ENCODE measurements around the gene DOCK8.
A peak's percentile ranks its signal among the peaks of the same experiment; 100 is the strongest.
"Not testable (repeated sequence)": the region's sequence is repeated elsewhere in the genome, so short reads cannot be mapped to it uniquely, and the experiment has no call there.

Gene DOCK8

DNA sequence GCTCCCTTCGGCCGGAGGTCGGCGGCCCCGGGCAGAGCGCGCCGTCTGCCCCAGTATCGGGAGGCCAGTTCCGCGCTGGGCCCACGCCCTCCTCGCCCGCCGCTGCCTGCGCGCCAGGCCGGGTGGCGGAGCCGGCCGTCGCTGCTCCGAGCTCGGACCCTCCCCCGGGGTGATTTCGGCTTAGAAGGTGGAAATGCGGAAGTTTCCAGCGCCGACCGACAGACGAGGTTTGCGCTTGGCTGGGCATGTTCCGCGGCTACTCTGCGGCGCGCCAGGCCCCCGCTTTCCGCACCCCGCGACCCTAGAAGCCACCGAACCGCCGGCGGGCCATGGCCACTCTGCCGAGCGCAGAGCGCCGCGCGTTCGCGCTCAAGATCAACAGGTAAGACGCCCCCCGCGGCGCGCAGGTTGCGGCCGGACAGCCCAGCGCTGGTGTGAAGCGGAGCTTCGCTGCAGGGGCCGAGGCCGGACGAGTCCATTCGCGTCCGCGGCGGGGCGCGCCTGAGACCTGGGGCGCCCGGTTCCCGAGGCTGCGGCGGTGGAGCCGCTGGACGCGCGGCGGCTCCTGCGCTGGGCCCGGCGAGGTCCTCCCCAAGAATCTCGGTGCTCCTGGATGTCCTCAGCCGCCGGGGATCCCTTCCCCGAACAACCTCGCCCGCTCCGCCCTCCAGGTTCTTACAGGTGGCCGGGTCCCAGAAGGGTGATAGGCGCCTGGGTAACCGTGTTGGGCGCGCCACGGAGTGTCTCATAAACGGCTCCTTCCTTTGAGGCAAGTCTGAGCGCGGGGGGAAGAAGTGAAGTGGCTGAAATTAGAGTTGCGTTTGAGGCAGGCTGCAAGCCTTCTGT is at the start of gene DOCK8:
Gene DOCK8, plus strand, starts transcription at position 218 of the 846 bp plus-strand sequence. Its CDS starts 112 bp downstream, at position 330.
- DNase-seq (ENCODE audit: low read depth in 2 of 2) = peak; percentile 23 to 44

DNA sequence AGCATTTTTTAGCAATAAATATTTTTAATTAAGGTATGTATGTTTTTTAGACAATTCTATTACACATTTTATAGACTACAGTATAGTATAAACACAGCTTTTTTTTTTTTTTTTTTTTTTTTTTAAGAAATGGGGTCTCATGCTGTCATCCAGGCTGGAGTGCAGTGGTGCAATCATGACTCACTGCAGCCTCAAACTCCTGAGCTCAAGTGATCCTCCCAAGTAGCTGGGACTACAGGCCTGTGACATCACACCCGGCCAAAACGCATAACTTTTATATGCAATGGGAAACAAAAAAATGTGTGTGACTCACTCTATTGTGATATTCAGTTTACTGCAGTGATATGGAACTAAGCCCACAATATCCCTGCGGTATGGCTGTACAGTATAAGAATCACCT is 44.9 kb upstream of the DOCK8 start:
- not testable (repeated sequence) for DNase-seq (ENCODE audit: low read depth in 2 of 2)

DNA sequence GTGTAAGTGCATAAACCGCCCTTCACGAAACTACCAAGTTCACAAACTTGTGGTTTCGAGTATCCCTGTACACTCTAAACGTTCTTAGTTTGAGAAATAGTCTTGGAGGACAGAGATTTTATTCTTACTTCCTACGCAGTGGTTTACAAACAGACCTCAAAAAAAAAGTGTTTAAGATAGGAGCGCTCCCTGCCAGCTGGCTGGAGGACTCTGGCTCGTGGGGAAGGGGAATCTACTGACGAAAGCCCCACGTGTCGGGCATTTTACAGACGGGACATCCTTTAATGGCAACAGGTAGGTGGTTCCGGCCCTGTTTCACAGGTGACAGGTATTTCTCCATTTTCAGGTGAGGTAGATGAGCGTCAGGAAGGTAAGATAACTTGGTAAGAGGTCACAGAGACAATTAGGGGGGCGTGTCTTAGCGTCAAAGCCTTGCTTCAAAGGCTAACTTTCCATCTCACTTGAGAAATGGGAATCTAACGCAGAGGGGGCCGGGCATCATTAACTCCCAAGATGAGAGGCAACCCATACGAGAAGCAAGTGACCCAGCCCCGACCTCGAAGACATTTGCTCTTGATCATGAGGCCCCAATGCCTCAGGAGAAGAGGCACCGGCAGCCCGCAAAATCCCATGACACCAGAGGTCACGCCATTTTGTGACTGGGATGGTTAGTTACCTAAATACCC is 36.4 kb upstream of the DOCK8 start:
- not testable (repeated sequence) for DNase-seq (ENCODE audit: low read depth in 2 of 2)

DNA sequence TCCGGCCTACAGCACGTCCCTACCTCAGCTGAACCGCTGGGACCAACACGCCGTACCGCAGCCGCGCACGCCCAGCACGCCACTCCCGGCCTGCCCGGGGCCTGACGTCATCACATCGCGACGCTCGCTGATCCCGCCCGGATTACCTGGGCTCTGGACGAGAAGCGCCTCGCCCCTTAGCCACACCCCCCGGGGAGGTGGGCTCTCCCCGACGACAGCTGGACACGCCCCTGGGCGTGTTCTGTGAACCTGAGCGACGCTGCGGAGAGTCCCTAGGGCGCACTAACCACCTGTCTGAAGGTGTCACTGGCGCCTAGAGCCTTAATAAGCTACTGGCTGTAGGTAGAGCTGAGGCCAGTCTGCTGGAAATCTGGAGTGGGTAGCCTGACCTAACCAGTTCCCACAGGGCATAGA is 35.7 kb upstream of the DOCK8 start, which contains the start of gene ZNG1A:
Gene ZNG1A, minus strand, starts transcription at position 87 of the 414 bp plus-strand sequence. CDS start 87 bp downstream, outside the sequence.
- DNase-seq (ENCODE audit: low read depth in 2 of 2) = peak; percentile 67

DNA sequence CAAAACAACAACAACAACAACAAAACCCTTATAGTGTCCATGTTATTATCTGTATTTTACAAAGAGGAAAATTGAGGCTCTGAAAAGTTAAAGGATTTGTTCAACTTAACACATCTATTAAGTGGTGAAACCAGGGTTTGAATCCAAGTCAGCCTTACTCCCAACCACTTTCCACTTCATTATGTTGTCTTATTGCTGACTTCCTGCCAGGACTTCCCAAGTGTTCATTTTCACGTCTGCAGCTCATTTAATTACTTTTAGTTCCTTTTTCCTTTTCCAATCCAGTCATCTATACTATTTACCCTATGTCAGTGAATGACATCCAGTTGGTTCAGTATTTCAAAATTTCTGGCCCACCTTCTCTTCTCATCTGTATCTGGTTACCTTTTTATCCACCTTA is 15.1 kb upstream of the DOCK8 start:
- not testable (repeated sequence) for DNase-seq (ENCODE audit: low read depth in 2 of 2)

DNA sequence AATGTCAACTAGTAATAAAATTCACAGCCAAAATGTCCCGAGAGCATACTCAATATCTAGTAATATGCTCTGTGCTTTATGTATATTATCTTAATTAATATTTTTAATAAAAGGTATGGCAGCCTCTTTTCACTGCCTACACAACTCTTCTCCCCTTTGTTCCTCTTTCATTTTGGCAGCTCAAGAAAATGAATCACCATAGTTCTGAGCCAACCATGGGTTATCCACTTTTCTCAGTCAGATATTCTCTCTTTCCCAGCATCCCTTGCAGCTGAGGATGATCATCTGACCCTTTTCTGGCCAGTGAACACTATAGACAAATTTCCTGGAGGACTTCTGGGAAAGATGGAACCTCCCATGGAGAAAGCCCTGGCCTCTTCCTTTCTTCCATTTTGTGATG is 8.2 kb upstream of the DOCK8 start:
- DNase-seq (ENCODE audit: low read depth in 2 of 2) = no peak

DNA sequence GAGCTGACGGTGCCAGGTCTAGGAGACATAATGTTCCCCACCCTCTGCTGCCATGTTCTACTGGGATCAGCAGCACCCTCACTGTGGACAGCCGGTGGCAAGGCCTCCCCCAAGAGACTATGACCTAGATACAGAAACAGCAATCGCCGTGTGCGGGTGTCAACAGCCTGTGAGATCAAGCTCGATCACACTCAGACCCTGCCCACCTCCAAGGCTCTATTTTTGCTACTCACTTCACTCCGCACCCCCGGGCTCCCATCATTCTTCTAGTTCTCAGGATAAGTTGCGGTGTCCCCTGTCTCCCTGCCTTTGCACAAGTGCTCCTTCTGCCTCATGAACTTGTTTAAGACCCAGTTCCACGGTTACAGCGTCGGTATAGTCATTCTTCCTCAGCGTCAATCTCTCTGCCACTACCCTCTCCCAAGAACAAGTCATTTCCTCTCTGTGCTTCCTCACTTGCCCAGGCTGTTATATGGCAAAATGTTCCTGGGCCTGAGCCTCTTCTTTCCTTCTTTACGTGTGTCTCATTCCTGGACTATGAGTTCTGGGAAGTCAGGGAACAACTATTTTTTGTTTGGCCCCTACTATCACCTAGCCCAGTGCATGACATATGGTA is 5.4 kb upstream of the DOCK8 start:
- no peak for DNase-seq (ENCODE audit: low read depth in 2 of 2)

DNA sequence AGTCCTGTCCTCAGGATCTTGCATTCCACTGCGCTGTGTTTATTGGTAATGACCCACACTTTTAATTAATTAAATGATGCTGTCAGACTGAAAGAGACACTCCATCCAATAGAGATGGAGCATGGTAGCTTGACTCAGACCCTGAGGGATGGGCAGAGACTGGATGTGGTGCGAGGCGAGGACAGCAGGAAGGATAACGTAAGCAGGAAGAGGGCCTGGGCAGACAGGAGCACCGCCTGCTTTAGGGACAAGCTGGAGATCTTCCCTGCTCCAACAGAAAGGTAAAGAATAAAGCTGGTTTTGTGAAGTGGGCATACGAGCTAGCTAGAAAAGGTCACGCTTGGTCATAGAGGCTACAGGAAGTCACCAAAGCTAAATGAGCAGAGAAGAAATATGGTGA is 3.6 kb upstream of the DOCK8 start:
- DNase-seq (ENCODE audit: low read depth in 2 of 2) = no peak

DNA sequence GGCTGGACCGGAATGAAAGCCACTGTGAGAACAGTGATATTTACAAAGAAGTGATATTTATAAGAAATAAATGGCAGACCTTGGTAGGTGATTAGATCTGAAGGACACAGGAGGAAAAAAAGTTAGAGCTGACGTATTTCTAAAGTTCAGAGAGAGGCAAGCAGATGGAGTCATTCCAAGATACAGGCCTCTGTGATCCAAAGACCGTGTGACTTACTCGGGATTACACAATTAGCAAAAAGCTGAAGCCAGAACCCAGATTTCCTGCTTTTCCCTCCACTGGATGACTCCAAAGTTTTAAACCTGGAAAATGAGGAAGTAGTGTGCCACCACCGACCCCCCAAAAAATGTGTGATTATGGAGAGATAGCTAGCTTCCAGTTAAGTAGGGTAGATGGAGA is 3.1 kb upstream of the DOCK8 start:
- DNase-seq (ENCODE audit: low read depth in 2 of 2) = no peak

DNA sequence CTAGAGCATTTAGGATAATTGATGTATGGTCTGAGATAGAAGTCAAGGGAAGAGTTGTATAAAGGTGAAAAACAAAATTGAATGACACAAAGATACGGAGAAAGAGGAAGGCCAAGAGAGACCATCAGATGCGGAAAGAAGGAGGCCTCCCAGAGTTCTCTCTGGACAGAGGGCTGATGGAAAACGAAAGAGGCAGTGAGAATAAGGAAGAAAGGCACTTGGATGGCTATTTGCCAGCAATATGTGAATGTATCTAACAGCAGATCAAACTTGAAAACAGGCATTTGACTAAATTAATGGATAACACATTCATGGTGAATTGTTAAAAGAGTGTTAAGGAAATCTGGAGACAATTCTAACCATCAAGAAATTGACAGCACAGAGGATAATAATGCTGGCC is 2.4 kb upstream of the DOCK8 start:
- no peak for DNase-seq (ENCODE audit: low read depth in 2 of 2)

DNA sequence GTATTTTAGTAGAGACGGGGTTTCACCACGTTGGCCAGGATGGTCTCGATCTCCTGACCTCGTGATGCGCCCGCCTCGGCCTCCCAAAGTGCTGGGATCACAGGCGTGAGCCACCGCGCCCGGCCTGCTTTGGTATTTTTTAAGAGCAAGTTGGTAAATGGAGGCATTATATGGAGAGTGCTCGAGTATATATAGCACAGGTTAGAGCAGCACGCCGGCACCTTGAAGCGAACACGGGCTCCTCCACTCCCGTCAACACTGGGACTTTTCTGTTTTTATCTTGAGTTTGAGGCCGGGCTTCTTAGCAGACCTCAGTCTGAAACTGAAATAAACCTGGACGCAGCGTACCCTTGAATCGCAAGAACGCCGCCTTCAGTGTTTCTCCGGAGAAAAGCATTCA is 764 bp upstream of the DOCK8 start:
- DNase-seq (ENCODE audit: low read depth in 2 of 2) = not testable (repeated sequence)

DNA sequence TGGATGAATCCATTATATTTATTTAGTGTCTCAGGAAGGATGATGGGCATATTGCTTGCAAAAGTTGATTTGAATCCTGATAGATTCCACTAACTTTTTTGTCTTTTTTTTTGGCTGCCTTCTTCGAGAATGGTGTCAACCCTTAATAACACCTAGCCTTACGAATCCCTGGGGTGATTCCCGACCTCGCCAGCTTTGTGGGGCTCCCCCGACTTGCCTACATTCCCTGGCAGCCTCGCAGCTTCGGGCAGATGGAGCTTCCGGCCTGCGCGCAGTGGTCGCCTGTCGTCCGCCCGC is 366 bp upstream of the DOCK8 start:
- DNase-seq (ENCODE audit: low read depth in 2 of 2) = no peak

DNA sequence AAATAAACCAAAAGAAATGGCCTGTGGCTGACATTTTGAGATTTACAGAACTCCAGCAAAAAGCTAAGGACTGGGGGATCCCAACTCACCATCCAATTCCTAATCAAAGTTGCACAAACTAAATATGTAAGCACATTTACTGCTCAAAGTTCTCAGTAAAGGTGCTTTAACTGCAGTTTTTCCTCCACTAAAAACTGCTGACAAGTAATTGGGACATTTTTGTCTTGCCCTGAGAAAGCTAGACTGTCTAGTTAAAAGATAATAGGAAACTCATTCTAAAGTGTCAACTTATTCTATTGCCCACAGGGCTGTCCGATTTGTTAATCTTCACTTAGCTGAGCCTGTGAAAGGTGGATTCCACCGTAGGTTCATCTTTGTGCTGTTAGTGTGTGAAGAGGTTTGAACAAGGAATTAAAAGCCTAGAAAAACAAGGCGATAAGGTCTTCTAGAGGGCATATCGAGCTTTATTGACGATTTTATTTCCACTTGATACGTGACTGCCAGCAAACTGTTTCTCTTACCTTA is 1.0 kb downstream of the DOCK8 start:
- no peak for DNase-seq (ENCODE audit: low read depth in 2 of 2)

DNA sequence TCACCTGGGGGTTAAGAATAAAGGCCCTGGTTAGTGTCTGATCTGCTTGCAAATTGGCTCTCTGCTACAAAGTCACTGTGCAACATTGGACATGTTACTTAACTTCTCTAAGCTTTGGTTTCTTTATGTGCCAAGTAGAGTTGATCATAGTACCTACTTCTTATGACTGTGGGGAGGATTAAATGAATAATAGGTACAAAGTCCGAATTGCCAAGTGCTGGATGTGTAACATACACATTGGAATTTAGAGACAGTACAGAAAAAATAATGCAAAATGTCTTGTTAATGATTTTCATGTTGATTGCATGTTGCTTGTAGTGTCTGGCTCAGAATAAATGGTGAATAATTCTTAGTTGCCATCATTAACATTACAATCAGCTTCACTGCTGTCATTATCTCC is 2.2 kb downstream of the DOCK8 start:
- DNase-seq (ENCODE audit: low read depth in 2 of 2) = no peak

DNA sequence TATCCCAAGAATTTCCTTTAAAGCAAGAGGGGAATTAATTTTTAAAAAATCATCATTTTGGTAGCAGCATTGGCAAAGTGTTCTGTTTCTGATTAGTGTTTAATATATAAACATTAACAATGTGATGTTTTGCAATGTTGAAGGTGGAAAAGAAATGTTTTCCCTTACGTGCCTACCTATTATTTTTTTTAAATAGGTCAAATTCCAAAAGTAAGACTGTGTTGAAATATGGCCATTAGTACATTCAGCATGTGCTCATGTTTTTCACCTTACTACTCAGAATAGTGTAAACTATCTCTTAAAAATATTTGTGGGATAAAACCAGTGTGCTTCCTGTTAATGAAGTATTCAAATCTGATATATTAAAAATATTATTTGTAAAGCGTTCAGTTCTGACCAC is 3.3 kb downstream of the DOCK8 start:
- no peak for DNase-seq (ENCODE audit: low read depth in 2 of 2)

DNA sequence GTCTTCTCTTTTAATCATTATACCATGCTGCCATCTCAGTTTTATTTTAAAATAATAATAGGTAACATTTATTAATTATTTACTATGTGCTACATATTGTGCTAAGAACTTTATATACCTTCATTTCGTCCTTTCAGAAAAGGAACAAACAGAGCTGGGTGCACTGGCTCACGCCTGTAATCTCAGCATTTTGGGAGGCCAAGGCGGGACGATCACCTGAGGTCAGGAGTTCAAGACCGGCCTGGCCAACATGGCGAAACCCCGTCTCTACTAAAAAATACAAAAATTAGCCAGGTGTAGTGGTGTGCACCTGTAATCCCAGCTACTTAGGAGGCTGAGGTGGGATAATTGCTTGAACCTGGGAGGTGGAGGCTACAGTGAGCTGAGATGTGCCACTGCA is 4.4 kb downstream of the DOCK8 start:
- DNase-seq (ENCODE audit: low read depth in 2 of 2) = not testable (repeated sequence)

DNA sequence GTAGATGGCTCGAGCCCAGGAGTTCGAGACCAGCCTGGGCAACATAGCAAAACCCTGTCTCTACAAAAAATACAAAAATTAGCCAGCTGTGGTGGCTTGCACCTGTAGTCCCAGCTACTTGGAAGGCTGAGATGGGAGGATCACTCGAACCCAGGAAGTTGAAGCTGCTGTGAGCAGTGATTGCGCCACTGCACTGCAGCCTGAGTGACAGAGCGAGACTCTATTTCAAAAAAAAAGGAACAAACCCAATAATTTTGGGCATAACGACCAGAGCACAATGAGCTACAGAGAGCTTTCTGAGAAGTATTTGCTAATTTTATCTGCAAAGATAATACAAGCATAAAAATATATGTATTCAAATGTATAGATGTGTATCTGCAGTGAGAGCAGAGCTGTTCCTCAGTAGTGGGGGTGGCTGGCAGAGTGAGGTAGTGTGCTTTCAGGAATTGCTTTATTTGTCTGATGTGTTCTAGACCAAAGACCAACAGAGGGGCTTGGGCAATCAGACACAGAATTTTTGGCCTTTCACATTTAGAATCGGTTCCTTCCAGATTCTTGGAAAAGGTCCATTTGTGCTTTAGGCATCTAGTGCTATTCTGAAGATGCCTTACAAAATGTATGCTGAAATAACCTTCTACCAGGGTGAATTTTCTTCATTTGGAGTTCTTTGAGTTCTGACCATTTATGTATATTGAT is 5.2 kb downstream of the DOCK8 start:
- DNase-seq (ENCODE audit: low read depth in 2 of 2) = no peak

DNA sequence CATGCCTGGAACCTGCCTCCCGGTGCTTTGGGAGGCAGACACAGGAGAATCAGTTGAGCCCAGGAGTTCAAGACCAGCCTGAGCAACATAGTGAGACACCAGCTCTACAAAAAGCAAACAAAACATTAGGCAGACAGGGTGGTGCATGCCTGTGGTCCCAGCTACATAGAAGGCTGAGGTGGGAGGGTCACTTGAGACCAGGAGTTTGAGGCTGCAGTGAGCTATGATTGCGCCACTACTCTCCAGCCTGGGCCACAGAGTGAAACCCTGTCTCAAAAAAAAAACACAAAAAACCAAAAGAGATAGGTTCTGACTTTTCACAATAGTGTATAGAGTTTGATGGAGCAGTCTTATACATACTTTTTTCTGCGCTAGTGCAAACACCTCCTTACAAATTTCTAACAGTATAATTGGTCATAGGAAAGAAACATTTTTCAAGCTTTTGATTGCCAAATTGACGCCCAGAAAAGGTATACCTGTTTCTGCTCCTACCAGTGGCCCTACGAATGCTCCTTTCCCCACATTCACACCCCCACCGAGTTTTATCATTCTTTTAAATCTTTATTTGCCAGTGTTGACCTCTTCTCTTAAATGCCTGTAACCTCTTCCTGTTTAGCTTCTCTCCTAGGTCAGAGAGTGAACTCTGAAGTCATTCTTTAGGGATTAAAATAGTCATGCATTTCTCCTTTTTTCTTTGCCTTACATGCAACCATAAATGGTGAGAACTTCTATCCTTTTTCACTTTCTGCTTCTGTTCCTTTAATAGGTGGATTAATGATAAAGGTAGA is 7.5 kb downstream of the DOCK8 start:
- DNase-seq (ENCODE audit: low read depth in 2 of 2) = no peak

DNA sequence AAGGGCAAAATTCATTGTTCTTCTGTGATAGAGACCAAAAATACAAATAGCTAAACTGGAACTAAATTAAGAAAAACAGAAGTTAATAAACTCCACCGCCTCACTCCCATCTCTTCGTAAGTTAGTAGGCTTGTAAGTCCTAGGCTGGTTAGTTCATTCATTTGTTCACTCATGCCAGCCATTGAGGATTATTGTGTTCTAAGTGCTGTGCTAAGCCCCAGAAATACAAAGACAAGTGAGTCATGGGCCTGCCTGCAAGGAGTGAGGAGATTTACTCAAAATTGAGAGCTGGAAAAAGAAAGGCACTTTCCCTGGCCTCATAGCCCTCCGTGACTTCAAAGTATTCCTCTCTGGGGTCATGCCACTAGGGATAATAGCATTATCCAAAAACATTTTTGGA is 8.5 kb downstream of the DOCK8 start:
- no peak for DNase-seq (ENCODE audit: low read depth in 2 of 2)

DNA sequence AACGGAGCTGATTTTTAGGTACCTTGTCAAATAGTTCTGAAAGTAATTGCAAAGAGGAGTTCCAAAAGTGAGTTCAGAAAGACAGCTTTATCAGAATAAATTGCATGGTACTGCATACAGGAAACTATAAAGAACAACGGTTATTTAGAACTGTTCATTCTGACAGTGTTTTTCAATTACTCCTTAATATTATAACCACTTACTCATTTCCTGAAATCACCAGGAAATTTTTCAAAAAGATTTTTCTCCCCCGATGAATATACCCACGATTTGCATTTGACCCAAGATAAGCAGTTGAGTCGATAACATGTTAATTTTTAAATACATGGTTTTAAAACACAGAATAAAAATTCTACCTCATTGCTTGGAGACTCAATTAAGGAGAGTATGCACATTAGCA is 9.4 kb downstream of the DOCK8 start:
- DNase-seq (ENCODE audit: low read depth in 2 of 2) = no peak
